A549 (cell line): ENCODE data around the gene ARX.

Source experiments
- CEBPB ChIP-seq, 2 experiments: fragments of >200 bp in 1 of 2; sonication (Bioruptor Twin) in 1 of 2; formaldehyde crosslinking in 1 of 2; IDR thresholded peaks; 2 replicates each; pipeline ENCODE4 v1.6.1; 2012 to 2016
- FOXS1 ChIP-seq: fragments of 250-450 bp; sonication (Bioruptor Pico); IDR thresholded peaks from 2 replicates; pipeline ENCODE4 v1.5.0; 2020; ENCODE audit warnings: mild to moderate bottlenecking, moderate library complexity
- JUN ChIP-seq, 2 experiments: fragments of >200 bp; sonication (Bioruptor Twin); formaldehyde crosslinking; IDR thresholded peaks; 2 replicates in 1 of 2; 3 replicates in 1 of 2; pipeline ENCODE4 v1.6.1; 2016 to 2017
- MYC ChIP-seq: IDR thresholded peaks from 2 replicates; pipeline ENCODE4 v1.6.1; 2012; ENCODE audit warnings: mild to moderate bottlenecking, inconsistent platforms, low read length, improper control_type of control experiment, borderline replicate concordance
- RAD21 ChIP-seq, 2 experiments: fragments of >200 bp in 1 of 2; sonication (Bioruptor Twin) in 1 of 2; formaldehyde crosslinking in 1 of 2; IDR thresholded peaks in 1 of 2; conservative IDR thresholded peaks in 1 of 2; 2 replicates in 1 of 2; 3 replicates in 1 of 2; pipeline ENCODE4 v1.6.1; 2012 to 2018; ENCODE audit warnings: inconsistent platforms in 1 of 2
- RARB ChIP-seq: fragments of 250-450 bp; sonication (Bioruptor Pico); IDR thresholded peaks from 2 replicates; pipeline ENCODE4 v1.8.0; 2021; ENCODE audit warnings: mild to moderate bottlenecking, moderate library complexity
- TF ChIP-seq, protein P1 (sequence below): fragments of 200-600 bp; sonication (generic); IDR thresholded peaks from 2 replicates; pipeline ENCODE4 v1.6.1; 2016; ENCODE audit warnings: antibody characterized with exemption, mild to moderate bottlenecking, moderate library complexity
- TF ChIP-seq, protein P2 (sequence below): fragments of >200 bp; sonication (Bioruptor Twin); formaldehyde crosslinking; IDR thresholded peaks from 3 replicates; pipeline ENCODE4 v1.5.1; 2016
- TF ChIP-seq, protein P3 (sequence below): fragments of >200 bp; sonication (Bioruptor Twin); formaldehyde crosslinking; IDR thresholded peaks from 2 replicates; pipeline ENCODE4 v1.6.1; 2016
- TF ChIP-seq, protein P4 (sequence below): fragments of 150-350 bp; IDR thresholded peaks from 2 replicates; pipeline ENCODE4 v1.6.1; 2014; ENCODE audit warnings: low read depth, mild to moderate bottlenecking, low read length
- TF ChIP-seq, protein P5 (sequence below): fragments of 450-650 bp; IDR thresholded peaks from 2 replicates; pipeline ENCODE4 v1.6.1; 2014; ENCODE audit warnings: antibody characterized with exemption
- TF ChIP-seq, protein P6 (sequence below): IDR thresholded peaks from 2 replicates; pipeline ENCODE4 v1.6.1; 2012

DNA sequence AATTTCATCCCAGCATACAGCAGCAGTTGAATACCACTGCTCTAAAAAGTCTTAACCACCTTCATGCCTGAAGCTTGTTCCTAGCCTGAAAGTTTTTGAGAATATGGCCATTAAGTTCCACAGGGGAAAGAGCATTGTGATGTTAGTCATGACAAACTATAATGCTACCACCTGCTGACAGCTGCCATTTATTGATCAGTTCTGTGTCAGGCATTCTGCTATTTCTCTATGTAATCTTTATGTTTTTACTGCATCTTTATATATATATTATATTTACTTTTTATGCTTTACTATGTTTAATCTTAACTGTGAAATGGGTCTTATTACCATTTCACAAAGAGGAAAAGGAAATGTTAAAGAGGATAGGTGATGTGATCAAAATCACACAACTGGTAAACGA is 54.0 kb downstream of the ARX start:
- TF ChIP-seq, protein P1, sequence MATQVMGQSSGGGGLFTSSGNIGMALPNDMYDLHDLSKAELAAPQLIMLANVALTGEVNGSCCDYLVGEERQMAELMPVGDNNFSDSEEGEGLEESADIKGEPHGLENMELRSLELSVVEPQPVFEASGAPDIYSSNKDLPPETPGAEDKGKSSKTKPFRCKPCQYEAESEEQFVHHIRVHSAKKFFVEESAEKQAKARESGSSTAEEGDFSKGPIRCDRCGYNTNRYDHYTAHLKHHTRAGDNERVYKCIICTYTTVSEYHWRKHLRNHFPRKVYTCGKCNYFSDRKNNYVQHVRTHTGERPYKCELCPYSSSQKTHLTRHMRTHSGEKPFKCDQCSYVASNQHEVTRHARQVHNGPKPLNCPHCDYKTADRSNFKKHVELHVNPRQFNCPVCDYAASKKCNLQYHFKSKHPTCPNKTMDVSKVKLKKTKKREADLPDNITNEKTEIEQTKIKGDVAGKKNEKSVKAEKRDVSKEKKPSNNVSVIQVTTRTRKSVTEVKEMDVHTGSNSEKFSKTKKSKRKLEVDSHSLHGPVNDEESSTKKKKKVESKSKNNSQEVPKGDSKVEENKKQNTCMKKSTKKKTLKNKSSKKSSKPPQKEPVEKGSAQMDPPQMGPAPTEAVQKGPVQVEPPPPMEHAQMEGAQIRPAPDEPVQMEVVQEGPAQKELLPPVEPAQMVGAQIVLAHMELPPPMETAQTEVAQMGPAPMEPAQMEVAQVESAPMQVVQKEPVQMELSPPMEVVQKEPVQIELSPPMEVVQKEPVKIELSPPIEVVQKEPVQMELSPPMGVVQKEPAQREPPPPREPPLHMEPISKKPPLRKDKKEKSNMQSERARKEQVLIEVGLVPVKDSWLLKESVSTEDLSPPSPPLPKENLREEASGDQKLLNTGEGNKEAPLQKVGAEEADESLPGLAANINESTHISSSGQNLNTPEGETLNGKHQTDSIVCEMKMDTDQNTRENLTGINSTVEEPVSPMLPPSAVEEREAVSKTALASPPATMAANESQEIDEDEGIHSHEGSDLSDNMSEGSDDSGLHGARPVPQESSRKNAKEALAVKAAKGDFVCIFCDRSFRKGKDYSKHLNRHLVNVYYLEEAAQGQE: no peak
- TF ChIP-seq CEBPB (IDR thresholded peaks at IDR 0.05) (no peak), JUN (IDR thresholded peaks at IDR 0.05) (no peak), RAD21 (conservative IDR thresholded peaks at IDR 0.05 in 1 of 2, IDR thresholded peaks at IDR 0.05 in 1 of 2) (no peak), RARB (CRISPR knock-in tag) (no peak), FOXS1 (CRISPR knock-in tag) (no peak), MYC (no peak)
- TF ChIP-seq, protein P2, sequence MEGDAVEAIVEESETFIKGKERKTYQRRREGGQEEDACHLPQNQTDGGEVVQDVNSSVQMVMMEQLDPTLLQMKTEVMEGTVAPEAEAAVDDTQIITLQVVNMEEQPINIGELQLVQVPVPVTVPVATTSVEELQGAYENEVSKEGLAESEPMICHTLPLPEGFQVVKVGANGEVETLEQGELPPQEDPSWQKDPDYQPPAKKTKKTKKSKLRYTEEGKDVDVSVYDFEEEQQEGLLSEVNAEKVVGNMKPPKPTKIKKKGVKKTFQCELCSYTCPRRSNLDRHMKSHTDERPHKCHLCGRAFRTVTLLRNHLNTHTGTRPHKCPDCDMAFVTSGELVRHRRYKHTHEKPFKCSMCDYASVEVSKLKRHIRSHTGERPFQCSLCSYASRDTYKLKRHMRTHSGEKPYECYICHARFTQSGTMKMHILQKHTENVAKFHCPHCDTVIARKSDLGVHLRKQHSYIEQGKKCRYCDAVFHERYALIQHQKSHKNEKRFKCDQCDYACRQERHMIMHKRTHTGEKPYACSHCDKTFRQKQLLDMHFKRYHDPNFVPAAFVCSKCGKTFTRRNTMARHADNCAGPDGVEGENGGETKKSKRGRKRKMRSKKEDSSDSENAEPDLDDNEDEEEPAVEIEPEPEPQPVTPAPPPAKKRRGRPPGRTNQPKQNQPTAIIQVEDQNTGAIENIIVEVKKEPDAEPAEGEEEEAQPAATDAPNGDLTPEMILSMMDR: no peak
- TF ChIP-seq, protein P3, sequence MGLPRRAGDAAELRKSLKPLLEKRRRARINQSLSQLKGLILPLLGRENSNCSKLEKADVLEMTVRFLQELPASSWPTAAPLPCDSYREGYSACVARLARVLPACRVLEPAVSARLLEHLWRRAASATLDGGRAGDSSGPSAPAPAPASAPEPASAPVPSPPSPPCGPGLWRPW: no peak
- TF ChIP-seq, protein P4, sequence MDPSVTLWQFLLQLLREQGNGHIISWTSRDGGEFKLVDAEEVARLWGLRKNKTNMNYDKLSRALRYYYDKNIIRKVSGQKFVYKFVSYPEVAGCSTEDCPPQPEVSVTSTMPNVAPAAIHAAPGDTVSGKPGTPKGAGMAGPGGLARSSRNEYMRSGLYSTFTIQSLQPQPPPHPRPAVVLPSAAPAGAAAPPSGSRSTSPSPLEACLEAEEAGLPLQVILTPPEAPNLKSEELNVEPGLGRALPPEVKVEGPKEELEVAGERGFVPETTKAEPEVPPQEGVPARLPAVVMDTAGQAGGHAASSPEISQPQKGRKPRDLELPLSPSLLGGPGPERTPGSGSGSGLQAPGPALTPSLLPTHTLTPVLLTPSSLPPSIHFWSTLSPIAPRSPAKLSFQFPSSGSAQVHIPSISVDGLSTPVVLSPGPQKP: no peak
- TF ChIP-seq, protein P5, sequence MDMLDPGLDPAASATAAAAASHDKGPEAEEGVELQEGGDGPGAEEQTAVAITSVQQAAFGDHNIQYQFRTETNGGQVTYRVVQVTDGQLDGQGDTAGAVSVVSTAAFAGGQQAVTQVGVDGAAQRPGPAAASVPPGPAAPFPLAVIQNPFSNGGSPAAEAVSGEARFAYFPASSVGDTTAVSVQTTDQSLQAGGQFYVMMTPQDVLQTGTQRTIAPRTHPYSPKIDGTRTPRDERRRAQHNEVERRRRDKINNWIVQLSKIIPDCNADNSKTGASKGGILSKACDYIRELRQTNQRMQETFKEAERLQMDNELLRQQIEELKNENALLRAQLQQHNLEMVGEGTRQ: no peak
- TF ChIP-seq, protein P6, sequence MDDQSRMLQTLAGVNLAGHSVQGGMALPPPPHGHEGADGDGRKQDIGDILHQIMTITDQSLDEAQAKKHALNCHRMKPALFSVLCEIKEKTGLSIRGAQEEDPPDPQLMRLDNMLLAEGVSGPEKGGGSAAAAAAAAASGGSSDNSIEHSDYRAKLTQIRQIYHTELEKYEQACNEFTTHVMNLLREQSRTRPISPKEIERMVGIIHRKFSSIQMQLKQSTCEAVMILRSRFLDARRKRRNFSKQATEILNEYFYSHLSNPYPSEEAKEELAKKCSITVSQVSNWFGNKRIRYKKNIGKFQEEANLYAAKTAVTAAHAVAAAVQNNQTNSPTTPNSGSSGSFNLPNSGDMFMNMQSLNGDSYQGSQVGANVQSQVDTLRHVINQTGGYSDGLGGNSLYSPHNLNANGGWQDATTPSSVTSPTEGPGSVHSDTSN: no peak
